Kidney (tissue), 14 donors: Measurements from ENCODE around the gene TTC33. TPM values are rescaled to one million over a fixed set of nuclear protein-coding genes. Genes with fewer than 3 reads are reported as not detected.
A peak's percentile ranks its signal among the peaks of the same experiment; 100 is the strongest.

Source experiments
- DNase-seq, 5 donors: peaks; one replicate each; pipeline ENCODE4 v3.0.0-alpha.2; 2013 to 2020
- FAIRE-seq: peaks from 2 replicates; lab custom pipeline; 2012; peaks lifted over from hg19 to GRCh38; lab: Jason Lieb, UNC
- H3K27ac ChIP-seq, 2 donors: one replicate each; pipeline ENCODE4 v1.7.0; 2013; ENCODE audit warnings: low read depth in 2 of 2, low read length in 2 of 2, inconsistent platforms in 1 of 2
- H3K27me3 ChIP-seq: one replicate; pipeline ENCODE4 v1.7.1; 2013; ENCODE audit warnings: low read length, inconsistent platforms; ENCODE audit not compliant: control insufficient read depth, insufficient read depth
- H3K36me3 ChIP-seq, 3 donors: one replicate each; pipeline versions ENCODE4 v1.7.0 to v1.7.1; 2013; ENCODE audit warnings: low read length in 3 of 3, control low read depth in 1 of 3, inconsistent platforms in 1 of 3; ENCODE audit not compliant: insufficient read depth in 3 of 3, control insufficient read depth in 2 of 3
- H3K4me1 ChIP-seq, 3 donors: one replicate each; pipeline versions ENCODE4 v1.7.0 to v1.7.1; 2013; ENCODE audit warnings: low read length in 3 of 3, inconsistent platforms in 1 of 3, low read depth in 1 of 3; ENCODE audit not compliant: control insufficient read depth in 2 of 3, insufficient read depth in 2 of 3
- H3K4me3 ChIP-seq, 3 donors: one replicate each; pipeline versions ENCODE4 v1.7.0 to v1.8.1; 2013; ENCODE audit warnings: low read length in 3 of 3, control low read depth in 1 of 3, inconsistent platforms in 1 of 3
- H3K9ac ChIP-seq, 3 donors: one replicate each; pipeline versions ENCODE4 v1.7.0 to v1.7.1; 2013; ENCODE audit warnings: low read length in 3 of 3, control low read depth in 1 of 3, inconsistent platforms in 1 of 3
- H3K9me3 ChIP-seq, 3 donors: one replicate each; pipeline versions ENCODE4 v1.7.0 to v1.7.1; 2013; ENCODE audit warnings: low read length in 3 of 3, control low read depth in 1 of 3, inconsistent platforms in 1 of 3; ENCODE audit not compliant: control insufficient read depth in 2 of 3, insufficient read depth in 1 of 3
- intact Hi-C: fragments of 100-400 bp; cut with DNase I; formaldehyde crosslinking; loops from one replicate; pipeline ENCODE4 v1.11.1; 2022
- polyA plus RNA-seq: library from polyadenylated mRNA; stranded (reverse); fragments of 350-450 nt; fragmentation: Illumina TruSeq; extraction: RNeasy Lipid Tissue Mini Kit (QIAGEN cat#74804); gene quantifications from one replicate; pipeline ENCODE4 v1.2.3, GENCODE V29; 2014; ENCODE audit warnings: low read depth, low replicate concordance; ENCODE audit not compliant: insufficient read depth
- total RNA-seq: library from RNA; stranded (reverse); fragmentation: NEBNext Ultra II Directional; extraction: Animal tissue kit (Norgen Biotek cat#: 25700); gene quantifications from one replicate; pipeline ENCODE4 v1.2.1, GENCODE V29; 2021
- TF ChIP-seq, protein P1 (sequence below): IDR thresholded peaks from 3 replicates; pipeline ENCODE4 v1.5.1; 2012; ENCODE audit warnings: mild to moderate bottlenecking, moderate library complexity, borderline replicate concordance; ENCODE audit not compliant: insufficient read depth; ENCODE audit errors: extremely low read depth
- donor health status: control.
- donor health status: control.
- donor health status: control.
- donor health status: control.
- donor health status: control.
- donor health status: DM: yes; HTN: yes; CAD: no.
- donor health status: Normal renal cell carcinoma (clear cell type).

The TTC33 gene
- total and polyA plus RNA-seq, 2 donors from 2014 or later = 7.1 to 20.1 TPM

DNA sequence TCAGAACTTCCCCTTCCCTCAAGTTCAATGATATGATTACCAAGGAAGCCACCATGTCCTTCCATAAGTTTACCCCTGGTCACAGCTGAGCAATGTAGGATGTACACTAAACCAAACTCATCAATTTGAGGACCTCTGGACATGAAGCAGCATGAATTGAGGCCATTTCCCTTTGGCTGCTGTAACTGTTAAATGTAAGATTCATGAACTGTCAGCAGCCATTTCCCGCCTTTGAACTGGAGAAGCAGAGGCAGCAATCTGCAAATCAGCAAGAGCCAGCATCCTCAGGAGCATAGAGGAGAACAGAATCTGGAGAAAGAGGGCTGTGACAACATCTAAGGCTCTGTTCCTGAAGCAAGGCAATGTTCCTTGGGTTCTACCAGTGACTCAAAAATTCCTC is 180.3 kb downstream of the TTC33 start:
- no peaks in the 10 kb centered on the region for H3K9me3 ChIP-seq
- H3K27ac ChIP-seq = no peak overlapping the region
- FAIRE-seq (no peak), DNase-seq (peak in 2 of 5 donors; percentile 20 to 27)
- TF ChIP-seq, protein P1, sequence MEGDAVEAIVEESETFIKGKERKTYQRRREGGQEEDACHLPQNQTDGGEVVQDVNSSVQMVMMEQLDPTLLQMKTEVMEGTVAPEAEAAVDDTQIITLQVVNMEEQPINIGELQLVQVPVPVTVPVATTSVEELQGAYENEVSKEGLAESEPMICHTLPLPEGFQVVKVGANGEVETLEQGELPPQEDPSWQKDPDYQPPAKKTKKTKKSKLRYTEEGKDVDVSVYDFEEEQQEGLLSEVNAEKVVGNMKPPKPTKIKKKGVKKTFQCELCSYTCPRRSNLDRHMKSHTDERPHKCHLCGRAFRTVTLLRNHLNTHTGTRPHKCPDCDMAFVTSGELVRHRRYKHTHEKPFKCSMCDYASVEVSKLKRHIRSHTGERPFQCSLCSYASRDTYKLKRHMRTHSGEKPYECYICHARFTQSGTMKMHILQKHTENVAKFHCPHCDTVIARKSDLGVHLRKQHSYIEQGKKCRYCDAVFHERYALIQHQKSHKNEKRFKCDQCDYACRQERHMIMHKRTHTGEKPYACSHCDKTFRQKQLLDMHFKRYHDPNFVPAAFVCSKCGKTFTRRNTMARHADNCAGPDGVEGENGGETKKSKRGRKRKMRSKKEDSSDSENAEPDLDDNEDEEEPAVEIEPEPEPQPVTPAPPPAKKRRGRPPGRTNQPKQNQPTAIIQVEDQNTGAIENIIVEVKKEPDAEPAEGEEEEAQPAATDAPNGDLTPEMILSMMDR = no peak
- no peaks in the 10 kb centered on the region for H3K27me3 ChIP-seq
- H3K36me3 ChIP-seq = no peaks in the 10 kb centered on the region
- H3K4me3 ChIP-seq = no peak overlapping the region
- no peaks in the 10 kb centered on the region for H3K4me1 ChIP-seq
- intact Hi-C loops = no loop called here
- H3K9ac ChIP-seq = no peak overlapping the region

DNA sequence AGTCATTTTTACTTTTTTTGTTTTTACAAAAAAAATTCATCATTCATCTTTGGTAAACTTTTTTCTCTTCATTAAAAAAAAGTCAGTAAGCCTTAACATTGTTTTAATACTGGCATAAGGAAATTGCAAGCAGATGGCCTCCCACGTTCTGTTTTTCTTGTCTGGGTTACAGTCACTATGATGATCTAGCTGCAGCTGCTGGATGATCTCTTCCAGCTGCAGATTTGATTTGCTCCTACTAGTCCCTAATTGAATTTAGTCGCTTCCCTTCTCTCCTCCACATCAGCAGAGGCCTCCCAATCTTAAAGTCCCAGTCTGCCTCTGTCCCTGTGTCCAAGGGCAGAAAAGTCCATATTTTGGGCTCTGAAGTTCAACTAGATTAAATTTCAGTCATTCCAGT is 182.8 kb downstream of the TTC33 start:
- no peak overlapping the region for H3K4me3 ChIP-seq
- no peaks in the 10 kb centered on the region for H3K4me1 ChIP-seq
- TF ChIP-seq, protein P1 = no peak
- no peaks in the 10 kb centered on the region for H3K27me3 ChIP-seq
- intact Hi-C loops = no loop called here
- no peaks in the 10 kb centered on the region for H3K36me3 ChIP-seq
- no peak overlapping the region for H3K9ac ChIP-seq
- H3K27ac ChIP-seq = no peak overlapping the region
- FAIRE-seq (no peak), DNase-seq (peak in 4 of 5 donors; percentile 38 to 83 (median 50))
- no peaks in the 10 kb centered on the region for H3K9me3 ChIP-seq

DNA sequence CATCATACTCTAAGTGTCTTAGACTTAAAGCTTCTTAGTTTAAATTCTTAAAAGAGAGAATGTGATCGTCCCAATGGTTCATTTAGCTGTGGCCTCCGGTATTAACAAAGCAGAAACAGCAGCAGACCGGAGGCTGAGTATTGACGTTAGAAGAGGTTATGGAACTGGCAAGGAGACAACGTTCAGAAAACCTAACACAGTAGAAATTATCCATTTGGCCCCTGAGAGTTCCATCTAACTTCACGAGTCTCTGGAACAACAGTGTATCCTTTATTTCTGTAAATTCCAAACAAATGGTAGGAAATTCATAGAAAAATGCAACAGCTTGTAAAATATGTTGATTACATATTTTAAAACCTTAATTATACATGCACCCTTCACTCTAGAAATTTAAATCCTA is 183.4 kb downstream of the TTC33 start:
- intact Hi-C loops = no loop called here
- no peak overlapping the region for H3K4me3 ChIP-seq
- H3K9ac ChIP-seq = no peak overlapping the region
- H3K4me1 ChIP-seq = no peaks in the 10 kb centered on the region
- no peaks in the 10 kb centered on the region for H3K27me3 ChIP-seq
- H3K9me3 ChIP-seq = no peaks in the 10 kb centered on the region
- FAIRE-seq (no peak), DNase-seq (no peak)
- TF ChIP-seq, protein P1 = no peak
- H3K36me3 ChIP-seq = no peaks in the 10 kb centered on the region
- peak overlapping the region in 1 of 2 donors; percentile 17 for H3K27ac ChIP-seq

DNA sequence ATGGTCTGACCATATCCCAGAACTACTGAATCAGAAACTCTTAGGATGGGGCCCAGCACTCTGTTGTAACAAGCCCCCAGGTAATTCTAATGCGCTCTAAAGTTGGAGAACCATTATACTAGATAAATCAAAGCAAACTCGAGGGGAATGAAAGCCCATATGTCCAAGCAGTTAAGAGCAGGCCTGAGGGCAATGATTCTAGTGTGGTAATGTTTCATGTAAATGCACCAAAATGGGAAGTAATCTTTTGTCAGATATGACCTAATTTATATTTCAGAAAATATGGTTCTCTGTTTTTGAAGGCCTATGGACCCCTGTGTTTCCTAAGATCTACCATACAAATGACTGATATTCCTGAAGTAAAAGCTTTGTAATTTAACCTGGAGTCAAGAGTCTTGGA is 184.0 kb downstream of the TTC33 start:
- intact Hi-C loops = no loop called here
- DNase-seq (no peak), FAIRE-seq (no peak)
- H3K4me1 ChIP-seq = no peaks in the 10 kb centered on the region
- H3K36me3 ChIP-seq = no peaks in the 10 kb centered on the region
- H3K27me3 ChIP-seq = no peaks in the 10 kb centered on the region
- H3K27ac ChIP-seq = peak overlapping the region in 1 of 2 donors; percentile 17
- no peaks in the 10 kb centered on the region for H3K9me3 ChIP-seq
- H3K9ac ChIP-seq = no peak overlapping the region
- no peak overlapping the region for H3K4me3 ChIP-seq
- TF ChIP-seq, protein P1 = no peak
